Omental fat pad (tissue), 4 donors: Measurements from ENCODE around the gene CAPN13. TPM values are rescaled to one million over a fixed set of nuclear protein-coding genes. Genes with fewer than 3 reads are reported as not detected.

Experiments used
- ATAC-seq: fragments of 150-250 bp; one replicate; pipeline ENCODE4 v1.9.1; 2016; ENCODE audit warnings: mild to moderate bottlenecking, moderate library complexity; ENCODE audit not compliant: low FRiP score
- DNase-seq: peaks from one replicate; pipeline ENCODE4 v3.0.0-alpha.2; 2019; ENCODE audit warnings: low spot score
- CTCF ChIP-seq, 3 donors: fragments of 450-650 bp; IDR thresholded peaks; one replicate each; pipeline ENCODE4 v1.5.1; 2016 to 2017; ENCODE audit warnings: antibody characterized with exemption in 3 of 3, mild to moderate bottlenecking in 3 of 3, moderate library complexity in 2 of 3
- total RNA-seq, 4 donors: library from RNA; depleted of rRNA; stranded (reverse); fragments of >200 nt; gene quantifications; one replicate each; pipeline ENCODE4 v1.1.0, GENCODE V29; 2016

Gene CAPN13
- total RNA-seq, 4 donors from 2014 or later: not detected

DNA sequence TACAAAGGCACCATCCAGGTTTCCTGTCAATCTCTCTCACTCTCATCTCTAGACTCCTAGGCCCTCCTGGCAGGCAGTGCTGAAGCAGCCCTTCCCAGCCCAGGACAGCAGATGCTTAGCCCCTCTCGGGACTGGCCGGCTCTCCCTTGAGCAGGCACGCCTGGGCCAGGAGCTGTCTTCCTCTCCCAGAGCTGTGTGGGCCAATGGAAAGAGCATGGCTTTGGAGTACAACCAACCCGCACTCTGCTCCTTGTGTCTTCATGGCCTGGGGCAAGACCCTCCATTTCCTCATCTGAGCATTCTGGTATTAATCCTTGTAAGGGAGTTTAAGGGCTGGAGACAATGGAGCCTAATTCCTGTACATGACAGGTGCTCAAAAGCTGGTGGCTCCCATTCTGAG, 97.2 kb downstream of the CAPN13 start:
- no peak for TF ChIP-seq CTCF (IDR thresholded peaks at IDR 0.05)
- no peak for ATAC-seq
- no peak for DNase-seq

DNA sequence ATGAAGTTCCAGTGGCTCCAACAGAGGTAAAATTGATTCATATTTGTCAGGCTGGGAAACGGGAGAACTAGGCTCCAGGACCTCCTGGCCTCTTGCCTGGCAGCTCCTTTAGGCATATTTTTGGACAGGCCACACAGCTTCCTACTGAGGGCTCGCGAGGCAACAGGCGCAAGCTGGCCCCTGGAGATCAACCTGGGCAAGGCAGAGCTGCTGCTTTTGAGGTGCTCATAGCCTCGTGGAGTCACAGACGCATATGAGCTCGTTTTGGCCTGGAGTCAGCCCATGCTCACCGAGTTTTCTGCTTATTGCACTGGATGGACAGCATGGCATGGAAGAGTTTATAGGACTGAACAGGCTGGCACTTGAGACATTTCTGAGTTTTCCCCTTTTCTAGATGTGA, 97.7 kb downstream of the CAPN13 start:
- ATAC-seq (no peak), DNase-seq (no peak)
- no peak for TF ChIP-seq CTCF (IDR thresholded peaks at IDR 0.05)

DNA sequence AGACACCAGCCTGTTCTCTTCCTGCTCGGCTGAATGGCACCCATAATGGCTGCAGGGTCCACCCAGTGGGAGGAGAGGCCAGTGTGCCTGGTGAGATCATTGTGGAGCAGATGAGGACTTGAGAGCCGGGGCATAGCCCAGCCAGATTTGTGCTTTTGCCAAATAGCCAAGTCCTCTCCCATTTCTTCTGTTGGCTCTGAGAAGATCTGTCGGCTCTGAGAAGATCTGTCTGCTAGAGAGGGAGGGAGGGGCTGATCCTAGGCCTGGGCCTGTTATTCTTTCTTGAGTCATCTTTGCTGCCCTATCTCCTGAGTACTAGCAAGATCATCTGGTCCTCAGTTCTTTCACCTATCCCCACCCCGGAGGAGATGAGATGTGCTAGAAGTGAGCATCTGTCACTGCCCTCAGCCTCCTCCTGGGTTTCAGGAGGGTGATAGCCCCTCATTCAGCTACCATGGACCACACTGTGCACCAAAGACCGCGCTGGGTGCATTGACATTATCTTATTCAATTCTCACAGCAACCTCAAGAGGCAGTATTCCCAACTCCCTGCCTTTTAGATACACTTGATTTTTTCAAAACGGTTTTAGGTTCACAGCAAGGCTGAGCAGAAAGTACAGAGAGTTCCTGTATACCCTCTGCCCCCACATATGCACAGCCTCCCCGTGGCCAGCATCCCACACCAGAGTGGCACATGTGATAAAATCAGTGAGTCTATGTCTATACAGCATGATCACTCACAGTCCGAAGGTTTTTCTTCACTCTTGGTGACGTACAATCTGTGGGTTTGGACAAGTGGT, 98.6 kb downstream of the CAPN13 start:
- no peak for TF ChIP-seq CTCF (IDR thresholded peaks at IDR 0.05)
- no peak for DNase-seq
- no peak for ATAC-seq

DNA sequence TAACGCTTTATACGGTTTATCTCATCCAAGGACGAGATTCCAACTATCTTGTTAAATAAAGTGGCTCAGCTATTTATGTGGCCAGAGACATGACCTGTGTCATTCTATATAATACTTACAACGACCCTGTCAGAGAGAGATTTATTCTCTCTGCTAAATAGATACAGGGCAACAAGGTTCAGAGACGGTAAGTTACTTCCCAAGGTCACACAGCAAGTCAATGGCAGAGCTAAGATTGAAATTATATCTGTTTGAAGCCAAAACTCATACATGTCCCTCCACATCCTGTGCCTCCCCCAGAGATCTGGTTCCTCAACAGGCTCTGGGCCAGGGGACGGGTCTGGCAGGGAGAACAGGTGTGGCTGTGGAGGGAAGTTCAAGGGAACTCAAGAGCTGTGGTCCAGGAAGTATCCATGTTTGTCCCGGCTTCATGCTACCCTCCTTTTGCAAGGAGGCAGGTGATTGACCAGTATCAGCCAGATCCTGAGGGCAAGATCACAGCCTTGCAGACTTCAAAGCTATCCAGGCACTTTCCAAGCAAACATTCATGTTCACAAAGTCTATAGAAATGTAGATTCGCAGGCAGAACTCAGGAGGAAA, 99.8 kb downstream of the CAPN13 start:
- TF ChIP-seq CTCF (IDR thresholded peaks at IDR 0.05): no peak
- ATAC-seq (no peak), DNase-seq (no peak)

- no peak for ATAC-seq
- DNase-seq: peak; percentile 38
- no peak for TF ChIP-seq CTCF (IDR thresholded peaks at IDR 0.05)
Observed at GRCh38 chr2:30706534-30707303, 100.5 kb downstream of the CAPN13 start.

DNA sequence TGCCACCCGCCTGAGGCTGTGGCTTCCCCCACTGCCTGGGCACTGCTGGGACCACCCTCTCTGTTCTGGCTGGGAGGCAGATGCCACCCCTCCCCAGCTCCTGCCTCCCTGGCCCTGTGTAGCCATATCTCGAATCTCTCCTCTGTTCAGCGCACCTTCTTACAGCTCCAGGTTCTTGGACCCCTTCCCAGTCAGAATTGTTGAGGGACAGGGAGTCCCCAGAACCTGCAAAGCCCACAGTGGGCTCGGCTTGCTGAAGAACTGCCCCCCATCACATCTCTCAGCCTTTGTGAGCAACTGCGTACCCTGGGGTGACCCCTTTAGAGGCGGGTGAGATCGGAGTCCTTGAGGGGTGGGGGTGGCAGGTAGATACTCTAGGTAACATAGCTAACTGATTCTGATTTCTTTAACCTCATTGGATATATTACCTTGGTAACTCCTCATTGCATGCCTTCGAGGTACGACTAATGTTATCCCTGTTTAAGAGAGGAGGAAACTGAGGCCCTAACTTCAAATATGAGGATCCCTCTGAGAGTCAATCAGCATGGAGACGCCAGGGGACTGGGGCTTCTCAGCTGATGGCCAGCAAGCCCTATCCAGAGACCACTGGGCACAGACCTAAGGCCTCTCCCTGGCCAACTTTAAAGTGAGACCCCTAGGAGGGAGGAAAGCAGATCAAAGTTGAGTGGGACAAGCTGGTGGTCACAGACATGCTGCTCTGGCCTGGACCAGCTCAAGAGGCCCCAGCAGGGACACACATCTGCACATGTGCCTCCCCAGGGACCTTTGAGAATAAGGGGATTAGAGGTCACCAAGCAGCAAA, 101.3 kb downstream of the CAPN13 start:
- DNase-seq (no peak), ATAC-seq (peak; percentile 9)
- TF ChIP-seq CTCF (IDR thresholded peaks at IDR 0.05): no peak
